Adipocyte (in vitro differentiated cells): ENCODE data around the gene FAM240A.
"Not testable (repeated sequence)": the region's sequence is repeated elsewhere in the genome, so short reads cannot be mapped to it uniquely, and the experiment has no call there.

Experiments
- DNase-seq: peaks from one replicate; pipeline ENCODE4 v3.0.0-alpha.2; 2015; ENCODE audit warnings: low read depth
- H3K27me3 ChIP-seq: replicated peaks from 2 replicates; pipeline ENCODE4 v1.7.0; 2013; ENCODE audit warnings: mild to moderate bottlenecking, low read length, moderate library complexity; ENCODE audit not compliant: control insufficient read depth, insufficient read depth
- H3K36me3 ChIP-seq: 2 replicates; pipeline ENCODE4 v1.7.0; 2013; ENCODE audit warnings: low read length, mild to moderate bottlenecking, moderate library complexity; ENCODE audit not compliant: control insufficient read depth, insufficient read depth, severe bottlenecking
- H3K4me1 ChIP-seq: 2 replicates; pipeline ENCODE4 v1.7.0; 2013; ENCODE audit warnings: mild to moderate bottlenecking, low read length, moderate library complexity; ENCODE audit not compliant: control insufficient read depth, insufficient read depth
- H3K4me3 ChIP-seq: 2 replicates; pipeline ENCODE4 v1.7.0; 2013; ENCODE audit warnings: mild to moderate bottlenecking, low read length, moderate library complexity
- H3K9ac ChIP-seq: 2 replicates; pipeline ENCODE4 v1.7.0; 2013; ENCODE audit warnings: mild to moderate bottlenecking, low read length, moderate library complexity
- H3K9me3 ChIP-seq: 2 replicates; pipeline ENCODE4 v1.7.0; 2013; ENCODE audit warnings: mild to moderate bottlenecking, low read length, moderate library complexity; ENCODE audit not compliant: control insufficient read depth

FAM240A gene

DNA sequence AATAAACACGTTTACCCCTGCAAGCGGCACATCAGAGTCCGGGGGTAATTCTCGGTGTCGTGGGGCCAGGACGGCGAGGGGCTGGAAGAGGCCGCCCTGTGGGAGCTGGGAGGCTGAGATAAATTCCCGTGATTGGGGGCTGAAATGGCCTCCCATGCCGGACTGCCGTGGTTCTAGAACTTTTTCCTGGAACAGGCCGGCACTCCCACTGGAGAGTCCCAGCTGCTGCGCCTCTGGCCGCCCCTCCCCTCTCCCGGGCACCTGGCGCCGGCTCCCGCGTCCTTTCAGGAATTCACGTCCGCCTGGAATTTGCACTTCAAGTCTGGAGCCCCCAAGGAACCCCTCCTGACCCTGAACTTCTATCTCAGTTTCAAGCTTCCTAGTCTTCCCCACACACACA is 35.4 kb upstream of the FAM240A start:
- Histone ChIP-seq H3K36me3 (no peaks in the 10 kb centered on the region), H3K27me3 (peaks cover 20% of the 10 kb centered on the region), H3K4me1 (no peaks in the 10 kb centered on the region), H3K4me3 (no peak overlapping the region), H3K9ac (no peak overlapping the region), H3K9me3 (no peaks in the 10 kb centered on the region)
- no peak for DNase-seq

GRCh38 chr3:46577580-46578249 is 34.6 kb upstream of the FAM240A start:
- H3K27me3 ChIP-seq = peaks cover 20% of the 10 kb centered on the region

DNA sequence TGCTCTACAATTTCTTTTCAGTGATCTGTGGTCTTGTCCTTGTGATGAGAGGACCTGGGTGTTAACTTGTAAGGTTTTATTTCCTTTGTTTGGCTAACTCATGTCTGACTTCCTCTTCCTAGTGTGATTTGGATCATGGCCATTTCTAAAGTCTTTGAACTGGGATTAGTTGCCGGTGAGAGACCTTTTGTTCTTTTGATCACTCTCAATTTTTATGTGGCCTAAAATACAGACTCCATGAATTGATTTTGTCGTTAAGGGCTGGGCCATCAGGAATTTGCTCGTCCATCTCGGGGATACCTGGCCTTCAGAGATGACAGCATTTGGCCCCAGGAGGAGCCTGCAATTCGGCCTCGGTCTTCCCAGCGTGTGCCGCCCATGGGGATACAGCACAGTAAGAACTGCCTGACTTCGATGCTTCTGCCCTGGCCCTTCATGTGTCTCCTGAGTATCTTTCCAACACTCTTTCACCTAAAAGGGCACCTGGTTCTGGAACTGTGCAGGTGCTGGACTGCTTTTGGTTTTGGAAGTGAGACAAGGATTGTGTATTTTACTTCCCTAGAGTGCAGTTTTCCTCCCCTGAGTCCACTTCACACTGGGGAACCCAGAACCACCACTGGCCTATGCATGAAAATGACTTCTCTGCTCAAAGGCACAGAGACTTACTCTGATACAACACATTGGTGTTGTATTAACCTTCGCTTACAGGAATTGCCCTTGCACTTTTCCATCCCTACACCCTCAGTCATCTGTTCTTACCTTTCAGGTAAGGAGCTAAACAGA is 33.2 kb upstream of the FAM240A start:
- Histone ChIP-seq H3K9ac (no peak overlapping the region), H3K4me1 (no peaks in the 10 kb centered on the region), H3K9me3 (no peaks in the 10 kb centered on the region), H3K36me3 (no peaks in the 10 kb centered on the region), H3K4me3 (no peak overlapping the region), H3K27me3 (peaks cover 20% of the 10 kb centered on the region)
- DNase-seq = no peak

More at GRCh38 chr3:46577580-46578249, 34.6 kb upstream of the FAM240A start:
- H3K9ac ChIP-seq, H3K36me3 ChIP-seq, DNase-seq, H3K4me1 ChIP-seq, H3K9me3 ChIP-seq, H3K4me3 ChIP-seq: not testable (repeated sequence)

DNA sequence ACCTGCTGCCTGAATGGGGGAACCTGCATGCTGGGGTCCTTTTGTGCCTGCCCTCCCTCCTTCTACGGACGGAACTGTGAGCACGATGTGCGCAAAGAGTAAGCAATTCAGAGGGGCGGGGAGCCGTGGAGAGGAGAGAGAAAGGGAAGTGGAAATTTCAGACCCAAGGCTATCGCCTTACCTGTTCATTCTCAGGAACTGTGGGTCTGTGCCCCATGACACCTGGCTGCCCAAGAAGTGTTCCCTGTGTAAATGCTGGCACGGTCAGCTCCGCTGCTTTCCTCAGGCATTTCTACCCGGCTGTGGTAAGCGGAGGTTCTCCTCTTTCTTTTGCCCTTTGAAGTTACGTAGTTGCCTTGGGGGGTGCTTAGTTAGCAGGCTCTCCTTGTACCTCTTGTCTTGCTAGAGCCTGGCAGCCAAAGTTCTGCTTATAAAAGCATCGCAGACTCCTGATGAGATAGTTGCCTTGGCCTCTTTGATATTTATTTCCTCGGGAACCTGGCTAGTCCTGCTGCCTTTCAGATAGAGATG is 32.5 kb upstream of the FAM240A start:
- no peaks in the 10 kb centered on the region for H3K4me1 ChIP-seq
- H3K9me3 ChIP-seq = no peaks in the 10 kb centered on the region
- H3K4me3 ChIP-seq = no peak overlapping the region
- no peak overlapping the region for H3K9ac ChIP-seq
- H3K27me3 ChIP-seq = peaks cover 20% of the 10 kb centered on the region
- no peak for DNase-seq
- H3K36me3 ChIP-seq = no peaks in the 10 kb centered on the region

DNA sequence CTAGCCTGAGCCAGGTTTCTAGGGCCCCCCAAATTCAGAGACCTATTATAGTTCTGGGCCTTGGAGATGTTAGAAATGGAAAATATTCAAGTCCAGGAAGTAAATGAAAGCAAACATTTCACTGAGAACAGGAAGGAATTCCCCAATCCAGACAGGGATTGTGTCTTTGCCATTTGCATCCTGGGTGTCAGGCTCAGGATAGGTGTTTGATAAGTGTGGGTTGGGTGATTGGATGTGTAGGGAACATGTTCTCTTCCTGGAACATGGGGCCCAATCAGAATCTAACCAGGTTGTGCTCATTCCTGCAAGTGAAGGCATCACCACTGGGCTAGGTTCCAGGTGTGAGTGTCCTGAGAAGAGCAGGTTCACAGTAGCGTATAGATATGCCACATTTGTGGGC is 31.6 kb upstream of the FAM240A start:
- H3K9ac ChIP-seq = no peak overlapping the region
- H3K27me3 ChIP-seq = peaks cover 18% of the 10 kb centered on the region
- H3K4me1 ChIP-seq = no peaks in the 10 kb centered on the region
- H3K9me3 ChIP-seq = no peaks in the 10 kb centered on the region
- DNase-seq = no peak
- no peak overlapping the region for H3K4me3 ChIP-seq
- H3K36me3 ChIP-seq = no peaks in the 10 kb centered on the region

DNA sequence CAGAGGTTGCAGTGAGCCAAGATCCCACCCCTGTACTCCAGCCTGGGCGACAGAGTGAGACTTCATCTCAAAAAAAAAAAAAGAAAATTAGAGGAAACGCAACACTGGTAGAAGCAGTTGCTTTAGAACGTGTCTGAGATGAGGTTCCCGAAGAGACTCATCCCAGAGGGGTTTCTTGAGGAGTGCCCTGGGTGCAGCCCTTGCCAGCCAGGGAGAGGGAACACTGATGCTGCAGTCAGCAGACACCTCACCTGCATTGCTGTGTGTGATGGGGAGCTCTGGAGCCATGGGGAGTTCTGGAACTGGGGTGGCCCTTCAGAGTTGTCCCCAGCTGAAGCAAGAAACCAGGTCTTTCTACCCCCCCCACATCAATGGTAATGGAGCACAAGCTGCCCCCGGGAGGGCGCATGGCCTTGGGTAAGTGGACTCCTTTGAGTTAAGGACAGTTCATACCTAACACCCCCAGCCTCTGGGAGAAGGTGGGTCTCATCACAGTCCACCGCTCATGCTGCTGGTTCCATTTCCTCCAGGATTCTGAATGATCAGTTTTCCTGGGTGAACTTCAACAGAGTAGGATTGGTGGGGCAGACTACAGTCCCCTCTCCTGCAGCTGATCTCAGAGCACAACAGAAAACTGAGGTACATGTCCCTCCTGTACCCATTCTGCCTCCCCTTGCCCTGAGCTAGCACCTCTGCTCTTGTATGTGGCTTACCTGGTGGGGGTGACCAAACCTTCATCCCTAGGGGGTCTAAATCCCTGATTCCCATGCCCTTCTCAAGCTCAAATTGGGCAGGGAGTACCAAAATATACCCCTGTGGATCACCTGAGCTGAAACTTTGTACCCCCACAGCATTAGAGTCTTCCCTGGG is 27.5 kb upstream of the FAM240A start:
- Histone ChIP-seq H3K4me1 (no peaks in the 10 kb centered on the region), H3K9ac (no peak overlapping the region), H3K27me3 (peaks cover 3% of the 10 kb centered on the region), H3K9me3 (no peaks in the 10 kb centered on the region), H3K4me3 (no peak overlapping the region), H3K36me3 (no peaks in the 10 kb centered on the region)
- no peak for DNase-seq

DNA sequence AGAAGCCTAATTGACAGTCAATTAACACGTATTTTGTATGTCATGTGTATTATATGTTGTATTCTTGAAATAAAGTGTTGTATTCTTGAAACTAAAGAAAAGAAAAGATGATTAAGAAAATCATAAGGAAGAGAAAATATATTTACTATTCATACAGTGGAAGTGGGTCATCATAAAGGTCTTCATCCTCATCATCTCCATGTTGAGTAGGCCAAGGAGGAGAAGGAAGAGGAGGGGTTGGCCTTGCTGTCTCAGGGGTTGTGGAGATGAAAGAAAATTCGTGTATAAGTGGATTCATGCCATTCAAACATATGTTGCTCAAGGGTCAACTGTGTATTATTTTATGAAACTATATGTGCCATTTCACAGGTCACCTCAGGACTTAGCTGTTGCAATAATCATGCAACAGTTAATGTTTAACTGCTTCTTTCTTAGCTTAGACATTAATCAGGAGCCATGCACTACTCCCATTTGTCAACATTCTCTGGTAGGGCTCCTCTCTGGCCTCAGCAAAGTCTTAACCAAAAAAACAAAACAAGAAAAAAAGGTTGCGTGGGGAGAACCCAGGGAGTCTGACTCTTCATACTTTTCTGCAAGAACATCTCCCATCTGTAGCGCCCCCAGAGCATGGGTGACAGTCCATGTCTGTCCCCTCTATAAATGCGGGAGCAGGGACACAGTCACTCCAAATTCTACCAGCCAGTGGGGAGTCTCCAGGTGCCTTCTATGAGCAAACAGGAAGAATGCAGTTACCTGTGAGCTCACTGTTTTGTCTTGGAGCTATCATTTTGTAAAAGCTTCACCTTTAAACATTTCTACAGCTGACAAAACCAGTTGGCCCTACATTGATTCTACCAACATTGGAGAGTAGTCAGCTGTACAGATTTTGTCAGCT is 26.3 kb upstream of the FAM240A start:
- Histone ChIP-seq H3K9me3 (no peaks in the 10 kb centered on the region), H3K36me3 (no peaks in the 10 kb centered on the region), H3K4me3 (no peak overlapping the region), H3K27me3 (no peaks in the 10 kb centered on the region), H3K9ac (no peak overlapping the region), H3K4me1 (no peaks in the 10 kb centered on the region)
- no peak for DNase-seq

DNA sequence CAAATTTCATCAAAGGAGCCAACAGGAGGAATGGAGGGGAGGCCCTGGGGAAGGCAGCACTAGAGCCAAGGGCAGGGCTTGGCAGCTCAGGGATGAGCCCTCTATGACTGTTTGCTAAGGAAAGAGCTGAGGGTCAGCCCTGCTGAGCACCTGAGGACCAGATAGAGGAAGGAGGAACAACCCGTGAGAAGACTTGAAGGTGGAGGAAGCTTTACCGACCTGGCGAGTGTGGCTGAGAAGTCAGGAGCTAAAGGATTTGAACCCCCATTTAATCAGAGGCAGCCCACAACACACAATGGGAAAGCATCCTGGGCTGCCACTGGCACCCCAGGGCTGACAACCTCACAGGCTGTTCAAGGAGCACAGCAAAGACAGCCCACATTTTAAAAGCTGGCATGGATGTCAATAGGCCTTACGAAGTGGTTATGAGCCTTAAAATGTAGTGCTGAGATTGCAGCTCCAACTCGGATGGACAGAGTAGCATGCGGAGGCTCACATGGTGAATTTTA is 25.5 kb upstream of the FAM240A start:
- no peak for DNase-seq
- Histone ChIP-seq H3K9ac (no peak overlapping the region), H3K4me3 (no peak overlapping the region), H3K4me1 (no peaks in the 10 kb centered on the region), H3K9me3 (no peaks in the 10 kb centered on the region), H3K36me3 (no peaks in the 10 kb centered on the region), H3K27me3 (no peaks in the 10 kb centered on the region)

GRCh38 chr3:46587268-46587667 is 25.1 kb upstream of the FAM240A start:
- not testable (repeated sequence) for H3K36me3 ChIP-seq

DNA sequence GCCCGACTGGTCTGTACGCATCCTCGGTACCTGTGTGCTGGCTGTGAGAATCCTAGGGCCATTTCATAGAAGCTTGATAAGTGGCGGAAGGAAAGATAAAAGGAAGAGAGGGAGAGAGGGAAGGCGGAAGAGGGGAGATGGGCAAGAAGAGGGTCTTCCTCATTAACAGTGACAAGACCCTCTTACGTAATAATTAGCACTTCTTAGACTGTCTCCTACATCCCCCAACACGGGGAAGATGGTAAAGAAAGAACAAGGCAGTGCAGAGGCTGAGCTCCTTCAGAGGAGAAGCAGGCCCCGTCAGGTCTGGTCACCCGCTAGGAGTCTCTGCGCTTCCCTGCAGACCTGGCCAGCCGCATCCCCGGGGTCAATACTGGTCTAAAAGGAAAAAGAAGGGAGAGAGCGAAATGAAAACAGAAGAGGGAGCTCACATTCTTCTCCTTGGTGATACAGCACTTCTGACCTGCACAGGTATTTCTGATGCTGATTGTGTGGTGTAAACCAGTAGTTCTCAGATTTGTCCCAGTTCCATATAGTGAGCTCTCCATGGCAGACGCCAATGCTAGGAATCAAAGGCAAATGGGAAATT is 19.0 kb upstream of the FAM240A start:
- no peak overlapping the region for H3K4me3 ChIP-seq
- H3K36me3 ChIP-seq = no peaks in the 10 kb centered on the region
- no peaks in the 10 kb centered on the region for H3K27me3 ChIP-seq
- no peak for DNase-seq
- peaks cover 7% of the 10 kb centered on the region for H3K4me1 ChIP-seq
- H3K9ac ChIP-seq = no peak overlapping the region
- H3K9me3 ChIP-seq = no peaks in the 10 kb centered on the region

More at GRCh38 chr3:46587268-46587667, 25.1 kb upstream of the FAM240A start:
- not testable (repeated sequence) for H3K4me1 ChIP-seq, H3K9me3 ChIP-seq, H3K9ac ChIP-seq, H3K27me3 ChIP-seq, DNase-seq, H3K4me3 ChIP-seq
